T-helper 1 cell treated with Interleukin-12 subunit alpha and Interleukin-12 subunit beta and Interleukin-4 antibody, amounts not matched to agents 30 μg/mL and 1 μg/mL, for 36 hours (primary cell): ENCODE measurements around the gene AP2M1.
"Not testable (repeated sequence)": the region's sequence is repeated elsewhere in the genome, so short reads cannot be mapped to it uniquely, and the experiment has no call there.

Experiments
- H3K27ac Mint-ChIP-seq: one replicate; pipeline ENCODE4 v1.8.0; 2021; ENCODE audit warnings: mild to moderate bottlenecking, mixed read lengths
- H3K27me3 Mint-ChIP-seq: one replicate; pipeline ENCODE4 v1.8.0; 2021; ENCODE audit warnings: low read depth, mixed read lengths
- H3K36me3 Mint-ChIP-seq: one replicate; pipeline ENCODE4 v1.8.0; 2021; ENCODE audit warnings: low read depth, mixed read lengths
- H3K4me1 Mint-ChIP-seq: one replicate; pipeline ENCODE4 v1.8.0; 2021; ENCODE audit warnings: low read depth, mixed read lengths
- H3K4me3 Mint-ChIP-seq: one replicate; pipeline ENCODE4 v1.8.0; 2021; ENCODE audit warnings: mild to moderate bottlenecking, moderate library complexity, mixed read lengths
- H3K9me3 Mint-ChIP-seq: one replicate; pipeline ENCODE4 v1.8.0; 2021; ENCODE audit warnings: mixed read lengths

Gene AP2M1

DNA sequence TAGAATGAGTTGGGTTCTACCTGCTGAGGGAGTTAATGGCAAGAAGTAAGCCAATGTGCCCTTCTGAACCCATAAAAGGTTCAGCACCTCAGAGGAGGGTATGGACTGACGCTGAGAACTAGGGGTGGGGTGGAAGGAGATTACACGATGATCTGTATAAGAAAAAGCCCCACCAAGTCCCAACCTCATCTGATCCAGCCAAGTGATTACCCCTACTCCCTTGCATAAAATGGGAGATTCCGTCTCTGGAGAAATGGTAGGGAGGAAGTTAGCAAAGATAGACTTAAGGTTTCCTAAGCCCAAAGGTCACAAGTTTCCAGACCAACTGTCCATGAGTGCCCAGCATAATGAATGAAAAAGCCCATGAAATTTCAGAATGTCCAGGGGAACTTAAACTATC, 26.6 kb upstream of the AP2M1 start:
- Mint-ChIP-seq H3K27me3 (no peaks in the 10 kb centered on the region), H3K4me1 (no peaks in the 10 kb centered on the region), H3K27ac (no peak overlapping the region), H3K4me3 (no peak overlapping the region), H3K36me3 (peaks cover 10% of the 10 kb centered on the region), H3K9me3 (no peaks in the 10 kb centered on the region)

DNA sequence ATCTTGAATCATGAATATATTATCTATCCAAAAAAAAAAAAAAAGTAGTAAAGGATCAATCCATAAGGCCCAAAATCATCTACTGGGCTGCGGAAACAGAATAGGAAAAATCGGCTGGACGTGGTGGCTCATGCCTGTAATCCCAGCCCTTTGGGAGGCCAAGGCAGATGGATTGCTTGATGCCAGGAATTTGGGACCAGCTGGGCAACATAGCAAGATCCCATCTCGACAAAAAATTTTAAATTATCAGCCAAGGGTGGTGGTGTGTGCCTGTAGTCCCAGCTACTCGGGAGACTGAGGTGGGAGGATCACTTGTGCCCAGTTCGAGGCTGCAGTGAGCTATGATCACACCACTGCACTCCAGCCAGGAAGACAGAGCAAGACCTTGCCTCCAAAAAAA, 25.5 kb upstream of the AP2M1 start:
- Mint-ChIP-seq H3K9me3 (no peaks in the 10 kb centered on the region), H3K27ac (no peak overlapping the region), H3K27me3 (no peaks in the 10 kb centered on the region), H3K4me1 (no peaks in the 10 kb centered on the region), H3K4me3 (no peak overlapping the region), H3K36me3 (peaks cover 6% of the 10 kb centered on the region)

DNA sequence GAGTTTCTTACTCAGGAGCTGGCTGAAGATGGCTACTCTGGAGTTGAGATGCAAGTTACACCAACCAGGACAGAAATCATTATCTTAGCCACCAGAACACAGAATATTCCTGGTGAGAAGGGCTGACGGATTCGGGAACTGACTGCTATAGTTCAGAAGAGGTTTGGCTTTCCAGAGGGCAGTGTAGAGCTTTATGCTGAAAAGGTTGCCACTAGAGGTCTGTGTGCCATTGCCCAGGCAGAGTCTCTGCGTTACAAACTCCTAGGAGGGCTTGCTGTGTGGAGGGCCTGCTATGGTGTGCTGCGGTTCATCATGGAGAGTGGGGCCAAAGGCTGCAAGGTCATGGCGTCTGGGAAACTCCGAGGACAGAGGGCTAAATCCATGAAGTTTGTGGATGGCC, 24.9 kb upstream of the AP2M1 start:
- H3K27ac Mint-ChIP-seq, H3K4me1 Mint-ChIP-seq, H3K36me3 Mint-ChIP-seq, H3K4me3 Mint-ChIP-seq, H3K27me3 Mint-ChIP-seq, H3K9me3 Mint-ChIP-seq: not testable (repeated sequence)

DNA sequence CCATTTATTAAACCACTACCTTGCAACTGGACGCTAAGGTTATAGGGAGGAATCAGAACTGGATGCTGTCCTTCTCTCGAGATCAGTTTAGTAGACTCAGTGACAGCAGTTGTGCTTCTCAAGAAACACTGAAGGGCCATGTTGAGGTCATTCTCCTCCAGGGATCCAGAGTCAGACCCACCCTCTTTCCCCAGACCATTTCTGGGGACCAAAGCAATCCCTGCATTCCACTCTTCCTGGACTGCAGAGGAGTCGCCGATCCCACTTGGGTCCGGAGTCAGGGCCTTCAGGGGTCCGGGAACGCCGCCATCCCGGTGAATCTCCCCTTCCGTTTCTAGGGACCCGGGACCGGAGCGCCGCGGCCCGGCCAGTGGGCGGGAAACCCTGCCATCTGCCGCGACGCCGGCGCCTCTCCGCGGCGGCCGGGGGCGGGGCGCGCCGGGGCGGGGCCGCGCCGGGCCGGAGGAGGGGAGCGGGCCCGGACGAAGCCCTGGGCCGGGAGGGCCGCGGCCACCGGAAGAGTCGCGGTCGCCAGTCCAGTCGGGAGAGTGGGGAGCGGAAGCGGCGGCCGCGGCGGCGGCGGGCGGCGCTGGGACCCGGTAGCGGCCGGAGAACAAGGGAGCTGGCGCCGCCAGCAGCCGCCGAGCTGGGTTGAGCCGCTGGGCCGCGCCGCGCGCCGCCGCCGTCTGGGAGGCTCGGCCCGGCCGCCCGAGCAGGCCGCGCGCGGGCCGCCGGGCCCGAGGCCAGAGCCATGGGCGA, 19.6 kb upstream of the AP2M1 start, which contains the start of gene DVL3:
DVL3 (plus strand) TSS at position 493 of the 759 bp plus-strand sequence; CDS start at position 752, 259 bp downstream.
- no peaks in the 10 kb centered on the region for H3K27me3 Mint-ChIP-seq
- H3K27ac Mint-ChIP-seq, result peak within 1 kb of the TSS; percentile 80
- peak within 1 kb of the TSS; percentile 92 for H3K4me3 Mint-ChIP-seq
- peaks cover 1% of the 10 kb centered on the region for H3K36me3 Mint-ChIP-seq
- no peaks in the 10 kb centered on the region for H3K9me3 Mint-ChIP-seq
- peaks cover 15% of the 10 kb centered on the region for H3K4me1 Mint-ChIP-seq

DNA sequence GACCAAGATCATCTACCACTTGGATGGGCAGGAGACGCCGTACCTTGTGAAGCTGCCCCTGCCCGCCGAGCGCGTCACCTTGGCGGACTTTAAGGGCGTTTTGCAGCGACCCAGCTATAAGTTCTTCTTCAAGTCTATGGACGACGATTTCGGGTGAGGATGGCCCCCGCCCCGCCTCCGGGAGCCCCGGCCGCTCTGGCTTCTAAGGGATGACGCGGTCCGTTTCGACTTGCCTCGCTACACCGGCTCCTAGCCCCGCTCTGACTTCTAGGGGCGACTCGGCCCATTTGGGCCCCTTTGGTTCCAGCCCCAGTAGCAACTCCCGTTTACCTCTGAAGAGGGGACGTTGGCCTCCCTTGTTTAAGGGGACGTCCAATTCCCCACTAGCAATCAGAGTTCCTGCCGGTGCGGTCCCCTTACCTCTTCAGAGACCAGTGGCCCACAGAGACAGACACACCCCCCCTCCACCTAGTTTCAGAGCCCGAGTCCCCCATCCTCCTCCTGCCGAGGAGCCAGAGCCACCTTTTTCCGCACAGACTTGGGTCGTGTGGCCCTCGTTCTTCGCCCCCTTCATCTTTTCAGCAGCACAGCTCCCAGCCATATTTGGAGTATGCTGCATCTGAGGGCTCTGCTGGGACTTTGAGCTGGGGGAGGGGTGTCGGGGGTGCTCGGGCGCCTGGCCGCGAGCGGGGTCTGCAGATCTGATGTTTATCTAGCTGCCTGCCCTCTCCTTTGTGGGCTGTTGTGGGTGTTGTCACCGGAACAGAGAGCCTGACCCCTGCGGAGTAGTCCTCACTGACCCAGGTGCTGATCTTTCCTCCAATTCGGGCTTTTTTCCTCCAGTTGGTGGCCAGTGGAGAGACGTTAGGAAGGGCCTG, 18.8 kb upstream of the AP2M1 start:
- Mint-ChIP-seq H3K36me3 (peaks cover 1% of the 10 kb centered on the region), H3K9me3 (no peaks in the 10 kb centered on the region), H3K27me3 (no peaks in the 10 kb centered on the region), H3K4me3 (peak overlapping the region; percentile 92), H3K4me1 (peaks cover 20% of the 10 kb centered on the region), H3K27ac (peak overlapping the region; percentile 80)

DNA sequence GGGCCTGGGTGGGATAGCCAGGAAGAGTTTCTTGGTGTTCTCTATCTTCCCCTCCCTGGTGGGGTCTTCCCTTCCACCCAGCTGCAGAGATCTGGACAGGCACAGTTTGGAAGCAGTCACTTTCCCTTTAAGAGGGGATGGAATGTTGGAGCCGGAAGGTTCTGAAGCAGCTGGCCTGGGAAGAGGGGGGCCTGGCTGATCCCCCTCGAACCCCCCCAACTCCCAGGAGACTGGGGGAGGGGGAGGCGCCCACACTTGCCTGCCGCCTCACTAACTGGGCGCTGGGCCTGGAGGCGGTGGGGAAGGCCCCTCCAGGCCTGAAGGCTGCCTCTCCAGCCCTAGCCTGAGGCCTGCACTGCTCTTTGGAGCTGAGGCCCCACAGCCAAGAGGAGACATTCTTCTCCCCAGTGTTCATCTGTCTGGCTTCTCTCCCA, 18.1 kb upstream of the AP2M1 start:
- H3K4me1 Mint-ChIP-seq, result peaks cover 20% of the 10 kb centered on the region
- no peaks in the 10 kb centered on the region for H3K9me3 Mint-ChIP-seq
- H3K4me3 Mint-ChIP-seq, result peak overlapping the region; percentile 92
- H3K27me3 Mint-ChIP-seq, result no peaks in the 10 kb centered on the region
- peak overlapping the region; percentile 80 for H3K27ac Mint-ChIP-seq
- peaks cover 1% of the 10 kb centered on the region for H3K36me3 Mint-ChIP-seq

DNA sequence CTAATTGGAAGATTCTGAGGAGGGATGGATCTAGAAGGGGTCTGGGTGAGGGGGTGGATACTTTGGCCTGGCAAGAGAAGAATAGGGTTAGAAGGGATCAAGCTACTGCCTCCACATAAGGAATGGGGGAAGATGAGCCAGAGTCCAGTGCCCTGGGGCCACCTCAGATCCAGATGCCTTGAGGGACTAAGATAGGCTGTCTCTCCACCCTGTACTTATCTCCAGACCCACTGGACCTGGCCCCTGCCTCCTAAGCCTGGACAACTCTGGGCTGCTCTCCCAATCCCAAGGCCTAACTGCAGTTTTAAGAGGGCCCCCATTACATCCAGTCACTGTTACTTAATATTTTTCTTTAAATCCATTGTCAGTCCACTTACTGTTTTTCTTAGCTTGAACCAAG, 17.4 kb upstream of the AP2M1 start:
- H3K9me3 Mint-ChIP-seq, result no peaks in the 10 kb centered on the region
- H3K4me1 Mint-ChIP-seq, result peaks cover 20% of the 10 kb centered on the region
- H3K4me3 Mint-ChIP-seq, result peak overlapping the region; percentile 92
- H3K27me3 Mint-ChIP-seq, result no peaks in the 10 kb centered on the region
- peaks cover 1% of the 10 kb centered on the region for H3K36me3 Mint-ChIP-seq
- peak overlapping the region; percentile 64 for H3K27ac Mint-ChIP-seq

DNA sequence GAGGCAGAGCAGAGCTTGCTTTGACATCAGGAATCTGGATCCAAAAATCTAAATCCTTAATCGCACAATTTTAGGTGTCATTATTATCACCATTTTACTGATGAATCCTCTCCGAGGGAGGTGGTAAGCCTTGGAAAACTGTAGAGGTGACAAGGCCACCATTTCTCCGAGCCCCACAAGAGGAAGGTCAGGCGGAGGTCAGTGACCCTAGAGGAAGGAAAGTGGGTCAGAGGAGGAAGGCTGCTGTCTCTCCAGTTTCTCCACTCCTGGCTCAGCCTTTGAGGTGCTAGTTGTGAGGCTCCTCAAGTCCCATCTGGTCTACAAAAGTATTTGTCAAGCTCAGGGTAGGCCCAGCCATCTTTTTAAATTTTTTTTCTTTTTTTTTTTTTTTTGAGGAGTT, 16.3 kb upstream of the AP2M1 start:
- no peak overlapping the region for H3K4me3 Mint-ChIP-seq
- no peaks in the 10 kb centered on the region for H3K27me3 Mint-ChIP-seq
- peaks cover 20% of the 10 kb centered on the region for H3K4me1 Mint-ChIP-seq
- peaks cover 1% of the 10 kb centered on the region for H3K36me3 Mint-ChIP-seq
- H3K27ac Mint-ChIP-seq, result no peak overlapping the region
- H3K9me3 Mint-ChIP-seq, result no peaks in the 10 kb centered on the region

DNA sequence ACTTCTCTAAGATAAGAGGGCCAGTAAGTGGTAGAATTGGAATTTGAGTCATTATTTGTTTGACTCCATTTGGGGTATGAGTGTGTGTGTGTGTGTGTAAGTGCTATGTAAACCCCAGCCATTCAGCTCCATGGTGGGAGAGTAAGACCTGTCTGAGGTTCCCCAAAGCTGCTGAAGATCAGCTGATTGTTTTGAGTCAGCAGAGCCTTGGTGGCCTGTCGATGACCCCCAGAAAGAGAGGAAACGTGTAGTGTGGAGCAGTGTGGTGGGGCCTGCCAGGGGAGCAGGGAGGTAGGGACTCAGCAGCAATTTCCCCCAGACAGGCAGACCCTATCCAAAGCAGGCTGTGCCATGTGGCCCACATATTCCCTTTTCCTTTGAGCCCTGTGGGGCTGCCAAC, 14.2 kb upstream of the AP2M1 start:
- H3K27me3 Mint-ChIP-seq, result no peaks in the 10 kb centered on the region
- no peak overlapping the region for H3K27ac Mint-ChIP-seq
- H3K9me3 Mint-ChIP-seq, result no peaks in the 10 kb centered on the region
- no peak overlapping the region for H3K4me3 Mint-ChIP-seq
- H3K36me3 Mint-ChIP-seq, result peaks cover 9% of the 10 kb centered on the region
- H3K4me1 Mint-ChIP-seq, result peaks cover 22% of the 10 kb centered on the region

DNA sequence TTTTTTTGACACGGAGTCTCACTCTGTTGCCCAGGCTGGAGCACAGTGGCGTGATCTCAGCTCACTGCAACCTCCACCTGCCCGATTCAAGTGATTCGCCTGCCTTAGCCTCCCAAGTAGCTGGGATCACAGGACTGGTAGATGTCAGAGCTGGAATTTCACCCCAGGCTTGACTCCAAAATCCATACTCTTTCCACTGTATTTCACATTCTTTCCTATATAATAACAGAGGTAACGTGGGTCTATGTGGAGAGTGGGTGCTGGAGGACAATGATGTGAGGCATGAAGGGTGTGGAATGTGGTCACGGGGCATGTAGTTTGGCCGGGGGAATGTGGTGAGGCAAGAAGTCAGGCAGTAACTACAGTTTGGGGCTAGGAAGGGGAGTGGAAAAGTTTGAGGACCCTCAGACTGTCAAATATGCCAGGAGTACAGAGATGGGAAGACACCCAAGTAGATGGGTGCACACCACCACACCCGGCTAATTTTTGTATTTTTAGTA, 12.0 kb upstream of the AP2M1 start:
- peaks cover 13% of the 10 kb centered on the region for H3K36me3 Mint-ChIP-seq
- H3K9me3 Mint-ChIP-seq, H3K27me3 Mint-ChIP-seq, H3K27ac Mint-ChIP-seq, H3K4me3 Mint-ChIP-seq: not testable (repeated sequence)
- H3K4me1 Mint-ChIP-seq, result peaks cover 11% of the 10 kb centered on the region

DNA sequence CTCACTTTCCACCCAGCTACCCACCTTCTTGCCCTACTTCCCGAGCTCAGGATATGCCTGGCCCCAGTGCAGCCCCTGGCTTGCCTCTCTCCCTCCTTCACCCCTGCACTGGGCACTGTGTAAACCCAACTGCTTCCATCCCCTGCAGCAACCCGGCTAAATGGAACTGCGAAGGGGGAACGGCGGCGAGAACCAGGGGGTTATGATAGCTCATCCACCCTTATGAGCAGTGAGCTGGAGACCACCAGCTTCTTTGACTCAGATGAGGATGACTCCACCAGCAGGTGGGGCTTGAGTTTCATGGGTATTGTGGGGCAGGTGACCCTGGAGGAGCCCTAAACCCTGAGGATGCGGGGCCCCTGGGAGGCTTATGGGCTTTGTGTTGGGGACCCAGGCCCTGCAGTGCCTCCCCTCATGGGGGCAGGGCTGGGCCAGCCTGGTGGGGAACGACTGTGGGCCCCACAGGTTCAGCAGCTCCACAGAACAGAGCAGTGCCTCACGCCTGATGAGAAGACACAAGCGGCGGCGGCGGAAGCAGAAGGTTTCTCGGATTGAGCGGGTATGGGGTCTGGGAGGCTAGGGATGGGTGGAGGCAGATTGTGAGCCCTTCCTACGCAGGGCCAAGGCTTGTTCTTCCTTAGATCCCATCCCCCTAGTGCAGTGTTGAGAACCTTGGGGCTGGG, 9.9 kb upstream of the AP2M1 start:
- no peak overlapping the region for H3K27ac Mint-ChIP-seq
- no peak overlapping the region for H3K4me3 Mint-ChIP-seq

DNA sequence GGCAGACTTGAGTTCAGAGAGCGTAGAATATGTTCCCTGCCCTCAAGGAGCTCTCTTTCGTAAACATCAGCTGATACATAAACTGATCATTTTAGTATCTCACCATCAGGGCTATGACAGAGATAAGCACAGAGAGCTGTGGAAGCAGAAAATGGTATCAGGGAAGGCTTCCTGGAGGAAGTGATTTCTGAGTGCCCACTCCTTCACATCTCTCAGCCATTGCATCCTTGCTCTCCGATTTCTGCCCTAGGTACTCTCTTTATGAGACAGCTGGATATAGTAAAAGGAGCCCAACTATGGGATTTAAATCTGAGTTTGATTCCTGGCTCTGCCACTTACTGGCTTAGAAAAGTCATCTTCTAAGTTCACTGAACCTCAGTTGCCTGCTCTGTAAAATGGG, 9.1 kb upstream of the AP2M1 start:
- H3K27me3 Mint-ChIP-seq, result no peaks in the 10 kb centered on the region
- H3K36me3 Mint-ChIP-seq, result peaks cover 13% of the 10 kb centered on the region
- H3K4me1 Mint-ChIP-seq, result peaks cover 2% of the 10 kb centered on the region
- H3K27ac Mint-ChIP-seq, result no peak overlapping the region
- H3K9me3 Mint-ChIP-seq, result no peaks in the 10 kb centered on the region
- no peak overlapping the region for H3K4me3 Mint-ChIP-seq

More for the DNA sequence above, 9.9 kb upstream of the AP2M1 start:
- no peaks in the 10 kb centered on the region for H3K9me3 Mint-ChIP-seq
- no peaks in the 10 kb centered on the region for H3K27me3 Mint-ChIP-seq
- H3K36me3 Mint-ChIP-seq, result peaks cover 13% of the 10 kb centered on the region
- peaks cover 8% of the 10 kb centered on the region for H3K4me1 Mint-ChIP-seq

DNA sequence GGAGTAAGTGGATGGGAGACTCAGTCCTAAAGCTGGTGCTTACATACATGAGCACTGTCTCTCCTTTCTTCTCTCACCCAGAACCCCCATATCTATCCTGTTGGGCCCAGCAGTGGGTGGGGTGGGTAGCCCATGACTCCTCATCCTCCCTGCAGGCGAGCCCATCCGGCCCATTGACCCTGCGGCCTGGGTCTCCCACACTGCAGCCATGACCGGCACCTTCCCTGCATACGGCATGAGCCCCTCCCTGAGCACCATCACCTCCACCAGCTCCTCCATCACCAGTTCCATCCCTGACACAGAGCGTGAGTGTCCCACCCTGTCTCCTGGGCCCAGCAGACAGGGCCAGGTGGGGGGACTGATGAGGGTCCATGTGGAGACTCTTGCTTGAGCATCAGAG, 8.0 kb upstream of the AP2M1 start:
- no peak overlapping the region for H3K4me3 Mint-ChIP-seq
- H3K36me3 Mint-ChIP-seq, result peaks cover 14% of the 10 kb centered on the region
- H3K4me1 Mint-ChIP-seq, result peaks cover 2% of the 10 kb centered on the region
- no peaks in the 10 kb centered on the region for H3K9me3 Mint-ChIP-seq
- H3K27ac Mint-ChIP-seq, result no peak overlapping the region
- no peaks in the 10 kb centered on the region for H3K27me3 Mint-ChIP-seq

DNA sequence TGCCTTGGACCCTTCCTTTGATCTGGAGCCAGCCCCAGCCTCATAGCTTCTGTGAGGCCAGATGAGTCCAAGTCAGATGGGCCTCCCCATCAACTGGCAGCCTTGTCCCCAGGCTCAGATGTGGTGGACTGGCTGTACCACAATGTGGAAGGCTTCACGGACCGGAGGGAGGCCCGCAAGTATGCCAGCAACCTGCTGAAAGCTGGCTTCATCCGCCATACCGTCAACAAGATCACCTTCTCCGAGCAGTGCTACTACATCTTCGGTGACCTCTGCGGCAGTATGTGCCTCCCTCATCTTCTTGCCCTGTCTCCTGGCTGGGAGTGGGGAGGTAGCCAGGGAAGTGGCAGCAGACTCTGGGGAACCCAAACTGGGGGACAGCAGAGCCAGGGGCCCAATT, 6.9 kb upstream of the AP2M1 start:
- Mint-ChIP-seq H3K4me3 (no peak overlapping the region), H3K27me3 (no peaks in the 10 kb centered on the region), H3K9me3 (no peaks in the 10 kb centered on the region), H3K4me1 (peaks cover 2% of the 10 kb centered on the region), H3K27ac (no peak overlapping the region), H3K36me3 (peaks cover 19% of the 10 kb centered on the region)
